Endothelial cell of umbilical vein (primary cell): ENCODE results near the gene ATXN10. TPM values are rescaled to one million over a fixed set of nuclear protein-coding genes. Genes with fewer than 3 reads are reported as not detected.
A peak's percentile ranks its signal among the peaks of the same experiment; 100 is the strongest.

Experiments used
- BruUV-seq: library from RNA; stranded (reverse); fragments of 400-500 nt; replicated peaks from 2 replicates; lab custom pipeline; 2021; lab: Mats Ljungman, UMichigan
- CTCF ChIA-PET: fragments of 300-600, 350-600 bp; sonication (Branson Sonifier 250); formaldehyde crosslinking; loops from one replicate; lab custom pipeline; 2021; ENCODE audit warnings: antibody characterized with exemption, inconsistent platforms; lab: Charles Lee
- POLR2A ChIA-PET: fragments of 300-600, 350-600 bp; sonication (Branson Sonifier 250); formaldehyde crosslinking; loops from one replicate; lab custom pipeline; 2021; ENCODE audit warnings: antibody characterized with exemption, inconsistent platforms; lab: Charles Lee
- DNase-seq: peaks from one replicate; pipeline ENCODE4 v3.0.0-alpha.2; 2011; ENCODE audit warnings: low read depth, low spot score
- FAIRE-seq: peaks from 2 replicates; lab custom pipeline; 2011; peaks lifted over from hg19 to GRCh38; lab: Jason Lieb, UNC
- H2AFZ ChIP-seq: 2 replicates; pipeline ENCODE4 v1.6.0; 2012; ENCODE audit warnings: low read depth, low read length, control low read depth, inconsistent platforms
- H3K27ac ChIP-seq: 2 replicates; pipeline ENCODE4 v1.5.1; 2011; ENCODE audit warnings: low read depth, mild to moderate bottlenecking, control low read depth, low read length, moderate library complexity; ENCODE audit not compliant: insufficient read depth
- H3K27me3 ChIP-seq, 2 experiments: 2 replicates each; pipeline versions ENCODE4 v1.6.0 to v1.6.1; 2011; ENCODE audit warnings: low read length in 2 of 2, mixed read lengths in 1 of 2; ENCODE audit not compliant: control insufficient read depth in 2 of 2, insufficient read depth in 2 of 2
- H3K36me3 ChIP-seq, 2 experiments: 2 replicates in 1 of 2; 3 replicates in 1 of 2; pipeline ENCODE4 v1.5.1; 2011; ENCODE audit warnings: low read length in 2 of 2, mild to moderate bottlenecking in 1 of 2, moderate library complexity in 1 of 2; ENCODE audit not compliant: control insufficient read depth in 2 of 2, insufficient read depth in 2 of 2; ENCODE audit errors: extremely low read depth in 1 of 2
- H3K4me1 ChIP-seq: 3 replicates; pipeline ENCODE4 v1.5.1; 2011; ENCODE audit warnings: mild to moderate bottlenecking, low read length; ENCODE audit not compliant: control insufficient read depth, insufficient read depth; ENCODE audit errors: extremely low read depth
- H3K4me2 ChIP-seq: 2 replicates; pipeline ENCODE4 v1.6.1; 2011; ENCODE audit warnings: low read length, control low read depth, mixed read lengths; ENCODE audit not compliant: insufficient read depth
- H3K4me3 ChIP-seq, 3 experiments: fragments of 200-600 bp in 1 of 3; sonication (generic), shearing (Covaris generic) in 1 of 3; replicated peaks in 1 of 3; 2 replicates each; pipeline ENCODE4 v1.5.1; 2011 to 2016; ENCODE audit warnings: control low read depth in 3 of 3, low read length in 3 of 3, mild to moderate bottlenecking in 2 of 3, inconsistent platforms in 1 of 3, low read depth in 1 of 3, moderate library complexity in 1 of 3; ENCODE audit not compliant: insufficient read depth in 1 of 3
- H3K79me2 ChIP-seq: 2 replicates; pipeline ENCODE4 v1.6.0; 2012; ENCODE audit warnings: low read length, inconsistent platforms; ENCODE audit not compliant: control insufficient read depth, insufficient read depth
- H3K9ac ChIP-seq: replicated peaks from 2 replicates; pipeline ENCODE3; 2011; ENCODE audit warnings: low read length, control low read depth; ENCODE audit not compliant: insufficient read depth; ENCODE audit errors: extremely low read depth
- H3K9me1 ChIP-seq: replicated peaks from 3 replicates; pipeline ENCODE4 v1.6.0; 2011; ENCODE audit warnings: mild to moderate bottlenecking, low read length; ENCODE audit not compliant: control insufficient read depth, insufficient read depth; ENCODE audit errors: extremely low read depth
- H3K9me3 ChIP-seq: replicated peaks from 2 replicates; pipeline ENCODE4 v1.5.1; 2012; ENCODE audit warnings: low read length, inconsistent platforms; ENCODE audit not compliant: control insufficient read depth, insufficient read depth
- H4K20me1 ChIP-seq: replicated peaks from 2 replicates; pipeline ENCODE3; 2011; ENCODE audit warnings: mild to moderate bottlenecking, low read length; ENCODE audit not compliant: control insufficient read depth, insufficient read depth; ENCODE audit errors: extremely low read depth
- EZH2 ChIP-seq: IDR thresholded peaks from 2 replicates; pipeline ENCODE4 v1.6.1; 2012; ENCODE audit warnings: borderline replicate concordance, low read depth, mild to moderate bottlenecking, moderate library complexity, low read length, inconsistent platforms; ENCODE audit not compliant: severe bottlenecking
- FOS ChIP-seq: IDR thresholded peaks from 2 replicates; pipeline ENCODE4 v1.6.1; 2011; ENCODE audit warnings: mild to moderate bottlenecking, low read length, moderate library complexity, borderline replicate concordance; ENCODE audit not compliant: insufficient read depth
- GATA2 ChIP-seq: IDR thresholded peaks from 2 replicates; pipeline ENCODE4 v1.7.0; 2011; ENCODE audit warnings: low read depth, mild to moderate bottlenecking, moderate library complexity, mixed read lengths, low read length; ENCODE audit not compliant: insufficient read length, insufficient read depth
- JUN ChIP-seq: IDR thresholded peaks from 2 replicates; pipeline ENCODE4 v1.6.1; 2011; ENCODE audit warnings: borderline replicate concordance, low read depth; ENCODE audit not compliant: insufficient read length, insufficient read depth
- MYC ChIP-seq: IDR thresholded peaks from one replicate; pipeline ENCODE4 v1.6.1; 2011; ENCODE audit warnings: mild to moderate bottlenecking, low read depth, low read length
- POLR2A ChIP-seq: IDR thresholded peaks from 2 replicates; pipeline ENCODE4 v1.6.1; 2012; ENCODE audit warnings: low read depth, mild to moderate bottlenecking, control low read depth, low read length
- POLR2AphosphoS5 ChIP-seq: IDR thresholded peaks from 2 replicates; pipeline ENCODE4 v1.6.1; 2012; ENCODE audit warnings: low read depth, mild to moderate bottlenecking, control low read depth, low read length, moderate library complexity; ENCODE audit not compliant: insufficient read depth
- dilution Hi-C: fragments of 300-500 bp; cut with MboI; formaldehyde crosslinking; loops from one replicate; pipeline ENCODE4 v1.15.0; 2019; ENCODE audit warnings: low sequenced_read_pairs; ENCODE audit not compliant: extremely low pct_ligation_motif_present
- intact Hi-C: fragments of 100-400 bp; cut with micrococcal nuclease; formaldehyde crosslinking; loops from one replicate; pipeline ENCODE4 v1.10.0; 2022
- polyA plus RNA-seq, 4 experiments: library from polyadenylated mRNA; depleted of rRNA in 3 of 4; stranded (reverse) in 3 of 4; unstranded in 1 of 4; fragments of >200 nt; gene quantifications; 2 replicates each; pipeline versions ENCODE4 v1.2.1 to v1.2.3, GENCODE V29; 2011 to 2012; ENCODE audit warnings: missing spikeins in 1 of 4
- total RNA-seq: library from RNA; stranded (reverse); gene quantifications from 2 replicates; pipeline ENCODE4 v1.2.3, GENCODE V29; 2021
- TF ChIP-seq, protein P1 (sequence below), 2 donors: IDR thresholded peaks; 1 replicate in 1 of 2; 2 replicates in 1 of 2; pipeline ENCODE4 v1.5.1; 2011; ENCODE audit warnings: low read length in 2 of 2, mild to moderate bottlenecking in 2 of 2, moderate library complexity in 2 of 2, control low read depth in 1 of 2, inconsistent platforms in 1 of 2, low read depth in 1 of 2; ENCODE audit not compliant: insufficient read depth in 1 of 2; ENCODE audit errors: extremely low read depth in 1 of 2
- TF ChIP-seq, protein P2 (sequence below): IDR thresholded peaks from 2 replicates; pipeline ENCODE4 v1.6.1; 2011; ENCODE audit not compliant: insufficient read depth, insufficient read length

The ATXN10 gene
- total and polyA plus RNA-seq, 2 donors (not counting 3 experiments of a cell fraction or from before 2014, with no cell fraction given) = 73.2 to 91.9 TPM

DNA sequence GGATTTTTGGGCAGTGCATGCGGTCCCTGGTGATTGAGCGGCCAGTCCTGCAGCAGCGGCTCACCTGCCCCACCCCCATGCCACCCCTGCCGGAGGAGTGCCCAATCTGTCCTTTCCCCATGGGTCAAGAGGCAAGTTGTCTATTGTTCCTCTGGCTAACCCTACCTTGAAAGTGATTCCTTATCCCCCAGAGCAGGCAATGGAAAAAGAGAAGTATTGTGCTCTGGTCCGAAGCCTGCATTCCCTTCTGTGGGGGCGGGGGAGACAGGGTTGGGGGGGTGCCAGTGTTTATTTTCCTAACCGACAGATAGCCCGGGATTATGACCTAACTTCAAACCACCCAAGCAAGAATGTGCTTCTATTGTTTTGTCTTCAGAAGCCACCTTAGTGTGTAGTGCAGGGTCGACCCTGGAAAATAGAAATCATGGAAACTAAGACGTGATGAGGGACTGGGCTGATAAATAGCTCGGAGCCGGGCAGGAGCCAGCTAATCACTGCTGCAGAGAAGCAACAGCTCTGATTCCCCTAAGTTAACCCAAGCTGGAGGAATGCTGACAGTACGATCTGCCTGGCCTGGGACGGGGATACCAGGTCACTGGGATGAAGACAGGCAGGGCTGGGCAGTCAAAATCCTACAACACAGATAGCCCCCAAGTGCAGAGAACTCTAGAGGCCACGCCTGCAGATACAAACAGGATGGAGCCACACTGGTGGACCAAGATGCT lies 38.7 kb upstream of the ATXN10 start:
- H3K79me2 ChIP-seq = no peaks in the 10 kb centered on the region
- ChIA-PET POLR2A (no interaction called here), CTCF (interaction anchor here (1.2 to 2.2 kb wide), 2 partner anchors 209 to 231 kb away, joined by 3 to 7 read pairs; no protein-coding TSS in a partner anchor)
- H4K20me1 ChIP-seq = no peaks in the 10 kb centered on the region
- DNase-seq (peak; percentile 27), FAIRE-seq (no peak)
- intact Hi-C loops (no loop called here), dilution Hi-C loops (no loop called here)
- H3K4me1 ChIP-seq = no peaks in the 10 kb centered on the region
- H2AFZ ChIP-seq = no peak overlapping the region
- H3K9me3 ChIP-seq = no peaks in the 10 kb centered on the region
- no peak overlapping the region for H3K9ac ChIP-seq
- H3K36me3 ChIP-seq = no peaks in the 10 kb centered on the region
- no peak overlapping the region for H3K4me2 ChIP-seq
- H3K27ac ChIP-seq = no peak overlapping the region
- H3K4me3 ChIP-seq = no peak overlapping the region
- no peaks in the 10 kb centered on the region for H3K9me1 ChIP-seq
- H3K27me3 ChIP-seq = peaks cover 33 to 43% of the 10 kb centered on the region in 2 experiments
- no TSS peak for BruUV-seq
- TF ChIP-seq EZH2 = peak; percentile 45
- no peak for TF ChIP-seq POLR2A
- TF ChIP-seq POLR2AphosphoS5 = no peak
- TF ChIP-seq FOS = no peak
- no peak for TF ChIP-seq MYC

DNA sequence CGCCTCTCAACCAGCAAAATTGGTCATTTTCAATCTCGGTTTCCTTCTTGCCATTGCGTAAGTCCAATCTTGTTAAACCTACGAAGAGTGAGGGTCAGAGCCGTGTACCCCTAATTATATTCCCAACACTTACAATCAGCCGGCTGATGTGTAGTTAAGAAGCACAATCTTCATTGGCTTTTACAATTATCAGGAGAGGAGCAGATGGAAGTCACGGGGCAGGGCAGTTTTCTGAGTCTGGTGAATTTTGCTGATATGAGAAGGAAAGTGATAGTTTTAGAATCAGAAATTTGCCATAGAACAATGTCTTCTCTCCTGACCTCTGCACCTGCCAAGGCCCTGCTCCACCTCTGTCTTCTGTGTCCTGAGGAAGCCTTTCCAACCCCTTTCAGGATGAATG lies 35.0 kb upstream of the ATXN10 start:
- Histone ChIP-seq H3K4me2 (no peak overlapping the region), H3K79me2 (no peaks in the 10 kb centered on the region), H3K4me1 (peaks cover 13% of the 10 kb centered on the region), H3K36me3 (no peaks in the 10 kb centered on the region), H2AFZ (no peak overlapping the region), H3K4me3 (no peak overlapping the region), H3K9ac (no peak overlapping the region), H3K9me3 (no peaks in the 10 kb centered on the region), H4K20me1 (no peaks in the 10 kb centered on the region), H3K27me3 (peaks cover 25 to 35% of the 10 kb centered on the region in 2 experiments), H3K27ac (no peak overlapping the region), H3K9me1 (no peaks in the 10 kb centered on the region)
- ChIA-PET CTCF (interaction anchor here (0.9 kb wide), 1 partner anchor 9 kb away, joined by 3 read pairs; no protein-coding TSS in a partner anchor), POLR2A (no interaction called here)
- dilution Hi-C loops (no loop called here), intact Hi-C loops (no loop called here)
- TF ChIP-seq GATA2 (no peak), POLR2A (no peak), JUN (no peak), EZH2 (no peak), POLR2AphosphoS5 (no peak), MYC (no peak)
- TF ChIP-seq, protein P1, sequence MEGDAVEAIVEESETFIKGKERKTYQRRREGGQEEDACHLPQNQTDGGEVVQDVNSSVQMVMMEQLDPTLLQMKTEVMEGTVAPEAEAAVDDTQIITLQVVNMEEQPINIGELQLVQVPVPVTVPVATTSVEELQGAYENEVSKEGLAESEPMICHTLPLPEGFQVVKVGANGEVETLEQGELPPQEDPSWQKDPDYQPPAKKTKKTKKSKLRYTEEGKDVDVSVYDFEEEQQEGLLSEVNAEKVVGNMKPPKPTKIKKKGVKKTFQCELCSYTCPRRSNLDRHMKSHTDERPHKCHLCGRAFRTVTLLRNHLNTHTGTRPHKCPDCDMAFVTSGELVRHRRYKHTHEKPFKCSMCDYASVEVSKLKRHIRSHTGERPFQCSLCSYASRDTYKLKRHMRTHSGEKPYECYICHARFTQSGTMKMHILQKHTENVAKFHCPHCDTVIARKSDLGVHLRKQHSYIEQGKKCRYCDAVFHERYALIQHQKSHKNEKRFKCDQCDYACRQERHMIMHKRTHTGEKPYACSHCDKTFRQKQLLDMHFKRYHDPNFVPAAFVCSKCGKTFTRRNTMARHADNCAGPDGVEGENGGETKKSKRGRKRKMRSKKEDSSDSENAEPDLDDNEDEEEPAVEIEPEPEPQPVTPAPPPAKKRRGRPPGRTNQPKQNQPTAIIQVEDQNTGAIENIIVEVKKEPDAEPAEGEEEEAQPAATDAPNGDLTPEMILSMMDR (IDR thresholded peaks at IDR 0.05; ENCODE audit: extremely low read depth in 1 of 2, insufficient read depth in 1 of 2, low read depth in 1 of 2, low read length in 2 of 2) = no peak
- TF ChIP-seq, protein P2, sequence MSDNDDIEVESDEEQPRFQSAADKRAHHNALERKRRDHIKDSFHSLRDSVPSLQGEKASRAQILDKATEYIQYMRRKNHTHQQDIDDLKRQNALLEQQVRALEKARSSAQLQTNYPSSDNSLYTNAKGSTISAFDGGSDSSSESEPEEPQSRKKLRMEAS = no peak
- FAIRE-seq = no peak
- no TSS peak for BruUV-seq
- no peak for DNase-seq
